ENCODE results near the gene MAPKAP1. TPM values are rescaled to one million over a fixed set of nuclear protein-coding genes. Genes with fewer than 3 reads are reported as not detected.

The MAPKAP1 gene
- total RNA-seq, 1 donor from 2014 or later = 63.4 TPM

DNA sequence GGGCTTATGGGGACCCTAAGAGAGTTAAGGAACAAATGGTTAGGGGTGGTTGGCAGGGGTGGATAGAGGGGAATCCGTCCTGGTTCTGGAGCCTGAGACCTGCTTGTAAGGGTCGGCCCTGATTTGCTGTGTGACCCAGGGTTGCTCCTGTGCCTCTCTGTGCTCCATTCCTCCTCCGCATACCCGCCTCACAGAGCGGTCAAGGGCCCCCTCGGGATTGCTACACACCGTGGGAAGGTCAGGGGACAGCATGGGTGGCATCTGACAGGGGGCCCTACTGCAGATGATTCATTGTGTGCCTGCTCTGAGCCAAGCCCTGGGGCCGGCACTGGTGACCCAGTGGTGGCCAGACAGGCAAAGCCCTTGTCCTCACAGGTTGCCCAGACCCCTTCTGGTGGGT lies 283.0 kb downstream of the MAPKAP1 start:
- no peak overlapping the region for H3K4me3 Mint-ChIP-seq
- no peak overlapping the region for H3K27ac Mint-ChIP-seq (ENCODE audit: unreplicated experiment)
- H3K9me3 Mint-ChIP-seq = no peaks in the 10 kb centered on the region
- no peaks in the 10 kb centered on the region for H3K27me3 Mint-ChIP-seq (ENCODE audit: low read depth)
- TF ChIP-seq, protein P1, sequence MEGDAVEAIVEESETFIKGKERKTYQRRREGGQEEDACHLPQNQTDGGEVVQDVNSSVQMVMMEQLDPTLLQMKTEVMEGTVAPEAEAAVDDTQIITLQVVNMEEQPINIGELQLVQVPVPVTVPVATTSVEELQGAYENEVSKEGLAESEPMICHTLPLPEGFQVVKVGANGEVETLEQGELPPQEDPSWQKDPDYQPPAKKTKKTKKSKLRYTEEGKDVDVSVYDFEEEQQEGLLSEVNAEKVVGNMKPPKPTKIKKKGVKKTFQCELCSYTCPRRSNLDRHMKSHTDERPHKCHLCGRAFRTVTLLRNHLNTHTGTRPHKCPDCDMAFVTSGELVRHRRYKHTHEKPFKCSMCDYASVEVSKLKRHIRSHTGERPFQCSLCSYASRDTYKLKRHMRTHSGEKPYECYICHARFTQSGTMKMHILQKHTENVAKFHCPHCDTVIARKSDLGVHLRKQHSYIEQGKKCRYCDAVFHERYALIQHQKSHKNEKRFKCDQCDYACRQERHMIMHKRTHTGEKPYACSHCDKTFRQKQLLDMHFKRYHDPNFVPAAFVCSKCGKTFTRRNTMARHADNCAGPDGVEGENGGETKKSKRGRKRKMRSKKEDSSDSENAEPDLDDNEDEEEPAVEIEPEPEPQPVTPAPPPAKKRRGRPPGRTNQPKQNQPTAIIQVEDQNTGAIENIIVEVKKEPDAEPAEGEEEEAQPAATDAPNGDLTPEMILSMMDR (conservative IDR thresholded peaks at IDR 0.05) = no peak
- DNase-seq (ENCODE audit: low read depth, low spot score) = no peak
- no peaks in the 10 kb centered on the region for H3K36me3 Mint-ChIP-seq (ENCODE audit: low read depth)
- H3K4me1 Mint-ChIP-seq = peaks cover 8% of the 10 kb centered on the region

DNA sequence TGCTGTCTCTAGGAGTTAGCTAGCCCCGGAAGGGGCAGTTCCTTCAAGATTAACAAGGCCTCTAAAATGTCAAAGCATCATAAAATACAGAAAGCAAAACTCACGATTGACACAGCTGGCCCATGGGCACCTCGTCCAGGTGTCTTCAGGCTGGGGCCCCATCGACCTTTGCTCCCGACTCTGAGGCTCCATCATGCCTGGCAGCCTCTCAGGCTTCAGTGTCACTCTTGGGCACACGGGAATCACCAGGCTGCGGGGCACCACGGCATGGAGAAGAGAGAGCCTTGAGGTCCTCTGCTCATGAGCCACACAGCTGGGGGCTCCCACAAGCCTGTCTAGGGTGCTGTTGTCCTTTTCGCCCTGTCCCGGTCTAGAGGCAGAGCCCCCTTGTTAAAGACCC lies 284.2 kb downstream of the MAPKAP1 start:
- H3K9me3 Mint-ChIP-seq = no peaks in the 10 kb centered on the region
- H3K36me3 Mint-ChIP-seq (ENCODE audit: low read depth) = no peaks in the 10 kb centered on the region
- no peak overlapping the region for H3K27ac Mint-ChIP-seq (ENCODE audit: unreplicated experiment)
- TF ChIP-seq, protein P1 (conservative IDR thresholded peaks at IDR 0.05) = no peak
- peaks cover 8% of the 10 kb centered on the region for H3K4me1 Mint-ChIP-seq
- no peak overlapping the region for H3K4me3 Mint-ChIP-seq
- DNase-seq (ENCODE audit: low read depth, low spot score) = no peak
- H3K27me3 Mint-ChIP-seq (ENCODE audit: low read depth) = no peaks in the 10 kb centered on the region

DNA sequence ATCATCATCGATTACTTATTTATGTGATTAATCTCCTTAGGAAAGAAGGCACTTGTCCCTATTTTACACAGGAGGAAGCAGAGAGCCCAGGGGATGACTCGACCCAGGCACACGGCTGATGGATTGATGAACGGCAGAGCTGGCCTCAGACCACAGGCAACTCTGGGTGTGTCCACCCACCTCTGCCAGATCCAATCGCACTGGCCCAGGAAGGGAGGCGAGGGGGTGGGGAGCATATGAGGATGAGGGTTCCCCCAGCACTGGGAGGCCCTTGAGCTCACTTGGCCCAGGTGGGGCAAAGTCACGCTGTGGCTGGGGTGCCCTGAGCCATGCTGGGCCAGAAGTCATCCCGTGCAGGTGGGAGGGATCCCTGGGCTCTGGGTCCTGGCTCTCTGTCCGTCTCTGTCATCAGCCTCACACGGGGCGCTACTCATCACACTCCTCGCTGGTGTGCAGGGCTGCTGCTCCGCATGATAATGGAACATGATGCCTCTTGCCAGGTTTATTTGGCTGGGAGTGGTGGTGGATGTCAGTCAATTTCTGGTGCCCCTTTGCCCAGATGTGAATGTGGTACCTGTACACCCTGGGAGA lies 285.3 kb downstream of the MAPKAP1 start:
- DNase-seq (ENCODE audit: low read depth, low spot score) = no peak
- no peaks in the 10 kb centered on the region for H3K36me3 Mint-ChIP-seq (ENCODE audit: low read depth)
- no peaks in the 10 kb centered on the region for H3K9me3 Mint-ChIP-seq
- H3K27ac Mint-ChIP-seq (ENCODE audit: unreplicated experiment) = no peak overlapping the region
- TF ChIP-seq, protein P1 (conservative IDR thresholded peaks at IDR 0.05) = no peak
- no peak overlapping the region for H3K4me3 Mint-ChIP-seq
- H3K4me1 Mint-ChIP-seq = peaks cover 1% of the 10 kb centered on the region
- no peaks in the 10 kb centered on the region for H3K27me3 Mint-ChIP-seq (ENCODE audit: low read depth)

GRCh38 chr9:125421166-125421565 lies 285.8 kb downstream of the MAPKAP1 start:
- DNase-seq (ENCODE audit: low read depth, low spot score) = no peak
- Mint-ChIP-seq H3K4me1 (no peaks in the 10 kb centered on the region), H3K36me3 (ENCODE audit: low read depth) (no peaks in the 10 kb centered on the region), H3K27me3 (ENCODE audit: low read depth) (no peaks in the 10 kb centered on the region), H3K9me3 (no peaks in the 10 kb centered on the region), H3K4me3 (no peak overlapping the region), H3K27ac (ENCODE audit: unreplicated experiment) (no peak overlapping the region)
- TF ChIP-seq, protein P1 (conservative IDR thresholded peaks at IDR 0.05) = no peak

DNA sequence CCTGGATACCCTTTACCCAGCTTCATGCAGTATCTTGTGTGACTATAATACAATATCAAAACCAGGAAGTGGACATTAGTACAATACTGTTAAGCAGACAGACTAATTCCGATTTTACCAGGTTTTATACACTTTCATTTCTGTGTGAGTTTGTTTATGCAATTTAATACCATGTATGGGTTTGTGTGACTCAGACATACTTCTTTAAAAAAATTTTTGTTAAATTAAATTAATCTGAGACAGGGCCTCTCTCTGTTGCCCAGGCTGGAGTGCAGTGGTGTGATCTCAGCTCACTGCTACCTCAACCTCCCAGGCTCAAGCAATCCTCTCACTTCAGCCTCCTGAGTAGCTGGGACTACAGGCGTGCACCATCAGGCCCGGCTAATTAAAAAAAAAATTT lies 288.6 kb downstream of the MAPKAP1 start:
- H3K27ac Mint-ChIP-seq (ENCODE audit: unreplicated experiment) = no peak overlapping the region
- H3K4me1 Mint-ChIP-seq = no peaks in the 10 kb centered on the region
- TF ChIP-seq, protein P1 (conservative IDR thresholded peaks at IDR 0.05) = no peak

More for the DNA sequence above, 288.6 kb downstream of the MAPKAP1 start:
- no peak for DNase-seq (ENCODE audit: low read depth, low spot score)
- Mint-ChIP-seq H3K9me3 (no peaks in the 10 kb centered on the region), H3K27me3 (ENCODE audit: low read depth) (no peaks in the 10 kb centered on the region), H3K36me3 (ENCODE audit: low read depth) (no peaks in the 10 kb centered on the region), H3K4me3 (no peak overlapping the region)

Data from neural crest cell (in vitro differentiated cells).